OCI-LY7 (cell line): ENCODE results near the gene DAB1.

Source experiments
- EZH2phosphoT487 ChIP-seq: fragments of 200-600 bp; sonication (generic); IDR thresholded peaks from 2 replicates; pipeline ENCODE4 v1.6.1; 2018; ENCODE audit warnings: low read depth, borderline replicate concordance, mild to moderate bottlenecking, mixed run types, antibody characterized with exemption, low read length, moderate library complexity, mixed read lengths
- TF ChIP-seq, protein P1 (sequence below): fragments of 200-600 bp; sonication (generic); conservative IDR thresholded peaks from 2 replicates; pipeline ENCODE4 v1.5.1; 2014; ENCODE audit warnings: mild to moderate bottlenecking, antibody characterized with exemption, low read length, moderate library complexity, mixed read lengths

GRCh38 chr1:57234459-57234858 lies 189.4 kb downstream of the DAB1 start:
- TF ChIP-seq, protein P1, sequence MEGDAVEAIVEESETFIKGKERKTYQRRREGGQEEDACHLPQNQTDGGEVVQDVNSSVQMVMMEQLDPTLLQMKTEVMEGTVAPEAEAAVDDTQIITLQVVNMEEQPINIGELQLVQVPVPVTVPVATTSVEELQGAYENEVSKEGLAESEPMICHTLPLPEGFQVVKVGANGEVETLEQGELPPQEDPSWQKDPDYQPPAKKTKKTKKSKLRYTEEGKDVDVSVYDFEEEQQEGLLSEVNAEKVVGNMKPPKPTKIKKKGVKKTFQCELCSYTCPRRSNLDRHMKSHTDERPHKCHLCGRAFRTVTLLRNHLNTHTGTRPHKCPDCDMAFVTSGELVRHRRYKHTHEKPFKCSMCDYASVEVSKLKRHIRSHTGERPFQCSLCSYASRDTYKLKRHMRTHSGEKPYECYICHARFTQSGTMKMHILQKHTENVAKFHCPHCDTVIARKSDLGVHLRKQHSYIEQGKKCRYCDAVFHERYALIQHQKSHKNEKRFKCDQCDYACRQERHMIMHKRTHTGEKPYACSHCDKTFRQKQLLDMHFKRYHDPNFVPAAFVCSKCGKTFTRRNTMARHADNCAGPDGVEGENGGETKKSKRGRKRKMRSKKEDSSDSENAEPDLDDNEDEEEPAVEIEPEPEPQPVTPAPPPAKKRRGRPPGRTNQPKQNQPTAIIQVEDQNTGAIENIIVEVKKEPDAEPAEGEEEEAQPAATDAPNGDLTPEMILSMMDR: no peak
- TF ChIP-seq EZH2phosphoT487: no peak
